ENCODE results near the gene CDR2.
A peak's percentile ranks its signal among the peaks of the same experiment; 100 is the strongest.
"Not testable (repeated sequence)": the region's sequence is repeated elsewhere in the genome, so short reads cannot be mapped to it uniquely, and the experiment has no call there.

Gene CDR2

GRCh38 chr16:22374311-22375116 lies at the start of gene CDR2:
CDR2 (minus strand) TSS chr16:22374619; CDS start chr16:22374309, 310 bp downstream.
- DNase-seq, result peak; percentile 99

GRCh38 chr16:22423716-22424115 lies 49.3 kb upstream of the CDR2 start:
- DNase-seq, result no peak

DNA sequence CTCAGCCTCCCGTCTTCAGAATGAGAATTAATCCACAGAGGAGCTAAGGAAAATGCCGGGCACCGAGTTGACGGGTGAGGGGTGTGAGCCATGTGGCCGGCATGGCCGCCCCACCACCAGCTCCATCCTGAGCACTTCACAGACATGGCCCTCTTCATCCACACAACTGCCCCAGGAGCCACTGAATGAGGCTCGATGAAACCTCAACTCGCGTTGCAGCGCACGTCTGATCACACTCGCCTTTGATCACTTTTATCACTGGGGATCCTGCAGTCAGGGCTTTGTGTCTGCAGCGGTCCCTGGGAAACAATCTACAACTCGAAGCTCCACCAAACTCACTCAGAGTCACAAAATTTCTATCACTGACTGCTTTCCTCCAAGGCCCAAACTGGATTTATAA lies 46.7 kb upstream of the CDR2 start:
- no peak for DNase-seq

- DNase-seq, result no peak
Observed at GRCh38 chr16:22420606-22421135, 46.3 kb upstream of the CDR2 start.

GRCh38 chr16:22419908-22420307 lies 45.5 kb upstream of the CDR2 start:
- no peak for DNase-seq

GRCh38 chr16:22418826-22419225 lies 44.4 kb upstream of the CDR2 start:
- DNase-seq, result no peak

DNA sequence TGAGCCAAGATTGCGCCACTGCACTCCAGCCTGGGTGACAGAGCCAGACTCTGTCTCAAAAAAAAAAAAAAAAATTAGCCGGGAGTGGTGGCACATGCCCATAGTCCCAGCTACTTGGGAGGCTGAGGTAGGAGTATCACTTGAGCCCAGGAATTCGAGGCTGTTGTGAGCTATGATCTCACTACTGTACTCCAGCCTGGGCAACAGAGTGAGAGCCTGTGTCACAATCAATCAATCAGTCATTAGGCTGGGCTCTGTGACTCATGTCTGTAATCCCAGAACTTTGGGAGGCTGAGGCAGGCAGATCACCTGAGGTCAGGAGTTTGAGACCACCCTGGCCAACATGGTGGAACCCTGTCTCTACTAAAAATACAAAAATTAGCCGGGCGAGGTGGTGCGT lies 43.4 kb upstream of the CDR2 start:
- DNase-seq, result not testable (repeated sequence)

DNA sequence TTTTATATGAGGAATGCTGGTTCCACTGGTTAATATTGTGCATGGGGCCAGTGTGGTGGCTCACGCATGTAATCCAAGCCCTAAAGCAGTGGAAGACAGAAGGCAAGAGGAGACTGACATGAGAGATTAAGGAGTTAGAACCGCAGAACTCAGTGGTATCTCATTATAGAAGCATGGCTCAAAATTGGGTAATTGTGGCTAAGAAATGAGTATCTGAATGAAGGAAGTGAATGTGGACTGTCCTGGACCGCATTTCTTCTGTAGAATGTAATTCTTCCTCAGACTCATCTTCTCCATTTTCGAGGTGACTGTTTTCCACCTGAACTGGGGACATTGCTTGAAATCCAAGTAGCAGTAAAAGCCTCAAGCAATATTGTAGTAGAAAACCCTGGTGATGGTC lies 42.6 kb upstream of the CDR2 start:
- no peak for DNase-seq

GRCh38 chr16:22413819-22414218 lies 39.4 kb upstream of the CDR2 start:
- DNase-seq, result no peak

- DNase-seq, result no peak
Observed at GRCh38 chr16:22407486-22407885, 33.1 kb upstream of the CDR2 start.

DNA sequence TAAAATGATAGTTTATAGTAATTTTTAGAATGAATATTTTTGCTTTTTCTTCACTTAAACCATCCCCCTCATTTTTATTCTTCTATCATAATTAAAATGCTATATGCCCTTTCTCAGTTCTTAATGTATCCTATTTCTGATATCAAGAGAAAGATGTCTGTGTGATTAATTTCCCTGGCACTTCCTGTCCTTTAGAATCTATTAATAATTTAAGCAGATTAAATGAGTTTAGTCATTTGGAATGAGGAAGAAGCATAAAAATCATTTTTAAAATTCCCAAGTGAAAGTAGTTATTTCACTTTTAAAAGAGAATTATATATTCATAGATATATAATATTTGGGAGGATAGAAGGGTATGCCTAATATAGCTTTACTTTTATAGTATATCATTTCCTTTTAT lies 27.8 kb upstream of the CDR2 start:
- DNase-seq, result no peak

DNA sequence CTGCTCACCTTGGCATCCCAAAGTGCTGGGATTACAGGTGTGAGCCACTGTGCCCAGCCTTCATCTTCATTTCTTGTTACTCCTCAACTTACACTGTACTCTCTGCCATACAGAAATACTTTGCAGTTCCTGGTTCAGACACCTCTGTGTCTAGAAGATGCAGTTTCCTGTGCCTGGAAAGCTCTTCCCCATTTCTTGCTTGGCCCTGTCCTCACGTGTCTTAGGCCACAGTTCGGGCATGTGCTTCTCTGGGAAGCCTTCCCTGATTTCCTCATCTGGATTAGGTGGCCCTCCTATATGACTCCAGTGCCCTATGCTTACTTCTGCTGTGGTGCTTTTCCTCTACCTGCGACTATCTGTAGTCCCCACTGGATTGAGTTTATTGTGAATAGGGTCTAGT lies 26.5 kb upstream of the CDR2 start:
- no peak for DNase-seq

- DNase-seq, result no peak
Observed at GRCh38 chr16:22397931-22398330, 23.5 kb upstream of the CDR2 start.

- no peak for DNase-seq
Observed at GRCh38 chr16:22397464-22397863, 23.0 kb upstream of the CDR2 start.

GRCh38 chr16:22395960-22396359 lies 21.5 kb upstream of the CDR2 start:
- DNase-seq, result no peak

GRCh38 chr16:22394121-22394520 lies 19.7 kb upstream of the CDR2 start:
- no peak for DNase-seq

DNA sequence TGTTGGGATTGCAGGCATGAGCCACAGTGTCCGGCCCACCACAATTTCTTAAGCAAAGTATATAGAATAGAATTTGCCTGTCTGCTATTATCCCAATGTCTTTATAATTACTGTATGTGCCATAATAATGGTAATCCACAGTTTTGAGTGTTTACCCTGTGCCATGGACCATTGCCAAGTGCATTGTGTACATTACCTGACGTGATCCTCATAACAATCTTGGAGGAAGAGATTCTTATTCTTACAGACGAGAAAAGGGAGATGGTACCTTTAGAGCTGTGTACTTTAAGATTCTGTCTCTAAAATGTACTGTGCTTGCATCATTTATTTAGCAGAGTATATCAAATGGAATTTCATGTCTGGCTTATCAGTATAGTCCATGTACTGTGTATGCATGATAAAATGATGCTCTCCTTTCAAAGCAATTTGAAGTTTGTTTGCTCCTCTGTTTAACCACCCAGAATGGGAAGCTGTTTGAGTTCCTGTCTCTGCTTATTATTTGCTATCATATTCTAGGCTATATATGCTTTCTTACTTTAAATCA lies 13.8 kb upstream of the CDR2 start:
- no peak for DNase-seq

DNA sequence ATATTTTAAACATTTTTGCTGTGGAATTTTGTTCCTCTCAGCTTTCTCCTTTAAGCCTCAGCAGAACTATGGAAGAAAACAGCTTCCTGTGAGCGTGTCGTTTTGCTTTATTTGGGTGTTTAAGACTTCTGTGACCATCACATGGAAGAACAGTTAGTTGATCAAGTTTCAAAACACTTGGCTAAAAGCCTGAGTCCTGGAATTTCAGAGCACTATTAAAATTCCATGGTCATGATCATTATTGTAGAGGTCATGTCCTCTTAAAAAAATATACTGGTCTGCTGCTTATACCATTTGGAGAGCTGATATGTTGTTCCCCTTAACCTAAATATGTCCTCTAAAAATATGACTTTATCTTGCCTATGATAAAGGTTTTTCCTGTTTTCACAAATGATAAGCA lies 12.6 kb upstream of the CDR2 start:
- no peak for DNase-seq

GRCh38 chr16:22385196-22385595 lies 10.8 kb upstream of the CDR2 start:
- no peak for DNase-seq

DNA sequence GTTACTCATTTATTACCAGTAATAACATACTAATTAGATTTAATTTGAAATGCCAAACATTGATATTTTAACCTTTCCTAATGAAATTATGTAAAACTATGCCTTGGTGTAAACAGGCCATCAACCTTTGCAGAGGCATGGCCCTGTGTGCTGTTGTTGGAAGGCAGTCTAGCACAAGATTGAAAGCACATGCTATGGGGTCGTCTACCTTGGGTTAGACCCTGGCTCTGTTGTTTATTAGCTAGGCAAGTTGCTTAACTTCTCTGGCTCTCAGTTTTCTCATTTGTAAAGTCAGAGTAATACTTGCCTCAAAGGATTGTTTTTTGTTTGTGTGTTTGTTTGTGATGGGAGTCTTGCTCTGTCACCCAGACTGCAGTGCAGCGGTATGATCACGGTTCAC lies 9.4 kb upstream of the CDR2 start:
- no peak for DNase-seq

DNA sequence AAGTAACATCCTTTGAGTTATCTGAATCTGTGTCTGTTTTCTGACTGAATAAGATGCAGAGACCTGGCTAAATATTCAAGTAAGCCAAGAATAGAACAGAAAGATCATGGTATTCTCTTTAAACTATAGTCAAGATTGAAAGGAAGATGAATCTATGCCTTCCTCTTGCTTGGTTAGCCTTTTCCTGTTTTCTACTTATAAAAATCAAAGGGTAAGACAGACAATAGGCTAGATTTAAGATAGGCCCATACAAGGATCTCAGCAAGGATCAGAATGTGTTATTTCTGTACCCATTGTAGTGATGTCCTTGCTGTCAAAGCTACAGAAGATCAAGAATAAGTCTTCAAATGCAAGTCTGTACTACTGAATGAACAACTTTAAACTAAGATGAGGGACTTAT lies 7.0 kb upstream of the CDR2 start:
- no peak for DNase-seq

DNA sequence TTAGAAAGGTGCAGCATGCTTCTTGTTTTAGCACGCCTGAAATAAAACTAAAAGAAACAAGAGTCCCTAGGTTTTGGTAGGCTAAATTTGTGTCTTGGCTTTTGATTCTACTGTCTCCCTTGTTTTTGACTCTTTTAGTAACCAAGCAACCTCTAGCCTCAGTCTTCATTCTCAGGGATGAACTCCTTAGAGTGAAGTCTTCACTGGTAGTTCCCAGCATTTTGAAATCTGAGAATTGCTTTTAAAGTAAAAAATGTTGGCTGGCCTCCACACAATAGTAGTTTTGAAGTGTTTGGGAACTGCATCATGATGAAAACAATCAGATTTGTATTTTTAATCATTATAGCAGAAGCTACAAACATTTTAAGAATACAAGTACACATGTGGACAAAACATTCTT lies 6.1 kb upstream of the CDR2 start:
- no peak for DNase-seq

- DNase-seq, result no peak
Observed at GRCh38 chr16:22379656-22380055, 5.2 kb upstream of the CDR2 start.

- DNase-seq, result no peak
Observed at GRCh38 chr16:22375963-22376640, 1.7 kb upstream of the CDR2 start.

All from activated CD4-positive, alpha-beta T cell treated with anti-CD3 and anti-CD28 coated beads, Interleukin-2, amount 50 U/mL, for 16 hours (primary cell).